ENCODE data around the gene GPT2.

GRCh38 chr16:46927273-46927672 lies 43.1 kb downstream of the GPT2 start:
- TF ChIP-seq CTCF (IDR thresholded peaks at IDR 0.05) = no peak
- TF ChIP-seq POLR2A (IDR thresholded peaks at IDR 0.05) = no peak
- TF ChIP-seq EP300 (IDR thresholded peaks at IDR 0.05) = no peak
- no peak for TF ChIP-seq POLR2AphosphoS5 (IDR thresholded peaks at IDR 0.05)
